DMS 273 (cell line): Measurements from ENCODE around the gene KIN.
"Not testable (repeated sequence)": the region's sequence is repeated elsewhere in the genome, so short reads cannot be mapped to it uniquely, and the experiment has no call there.

ENCODE experiments used
- DNase-seq: peaks from one replicate; lab custom pipeline; 2025; ENCODE audit not compliant: unreplicated experiment; lab: John Stamatoyannopoulos, UW

The KIN gene

GRCh38 chr10:7787857-7788638, at the start of gene KIN, which contains the start of gene ATP5F1C:
KIN (minus strand) TSS chr10:7787993; CDS start chr10:7787933, 60 bp downstream.
ATP5F1C (plus strand) TSS chr10:7788177; CDS start chr10:7788208, 31 bp downstream.
- DNase-seq: peak; percentile 96

- DNase-seq: no peak
Observed at GRCh38 chr10:7836571-7836970, 48.8 kb upstream of the KIN start.

- no peak for DNase-seq
Observed at GRCh38 chr10:7834262-7834661, 46.5 kb upstream of the KIN start.

GRCh38 chr10:7833210-7833609, 45.4 kb upstream of the KIN start:
- no peak for DNase-seq

- DNase-seq: no peak
Observed at GRCh38 chr10:7832060-7832459, 44.3 kb upstream of the KIN start.

GRCh38 chr10:7829289-7829834, 41.6 kb upstream of the KIN start:
- DNase-seq: no peak

- peak; percentile 11 for DNase-seq
Observed at GRCh38 chr10:7826971-7827370, 39.2 kb upstream of the KIN start.

GRCh38 chr10:7824251-7824650, 36.5 kb upstream of the KIN start:
- no peak for DNase-seq

- peak; percentile 59 for DNase-seq
Observed at GRCh38 chr10:7819121-7819460, 31.3 kb upstream of the KIN start.

- DNase-seq: peak; percentile 96
Observed at GRCh38 chr10:7818295-7819120, 30.7 kb upstream of the KIN start, which contains the start of gene TAF3. TAF3 (plus strand) TSS chr10:7818505; CDS start chr10:7818710, 205 bp downstream.

GRCh38 chr10:7817984-7818294, 30.1 kb upstream of the KIN start:
- no peak for DNase-seq

- DNase-seq: no peak
Observed at GRCh38 chr10:7817576-7817975, 29.8 kb upstream of the KIN start.

- DNase-seq: no peak
Observed at GRCh38 chr10:7813481-7813880, 25.7 kb upstream of the KIN start.

GRCh38 chr10:7811743-7812142, 23.9 kb upstream of the KIN start:
- not testable (repeated sequence) for DNase-seq

- no peak for DNase-seq
Observed at GRCh38 chr10:7811000-7811399, 23.2 kb upstream of the KIN start.

GRCh38 chr10:7810443-7810842, 22.6 kb upstream of the KIN start:
- DNase-seq: no peak

- no peak for DNase-seq
Observed at GRCh38 chr10:7808686-7809267, 21.0 kb upstream of the KIN start.

GRCh38 chr10:7804741-7805140, 16.9 kb upstream of the KIN start:
- no peak for DNase-seq

GRCh38 chr10:7804216-7804615, 16.4 kb upstream of the KIN start:
- no peak for DNase-seq

GRCh38 chr10:7802606-7803005, 14.8 kb upstream of the KIN start:
- DNase-seq: no peak

- no peak for DNase-seq
Observed at GRCh38 chr10:7797582-7797981, 9.8 kb upstream of the KIN start.

GRCh38 chr10:7795605-7796004, 7.8 kb upstream of the KIN start:
- DNase-seq: no peak
